Lower leg skin (tissue), 3 donors: Measurements from ENCODE around the gene FAM156B.
"Not testable (repeated sequence)": the region's sequence is repeated elsewhere in the genome, so short reads cannot be mapped to it uniquely, and the experiment has no call there.

Experiments
- CTCF ChIP-seq, 3 donors: fragments of 450-650 bp; IDR thresholded peaks; one replicate each; pipeline ENCODE4 v1.5.1; 2016; ENCODE audit warnings: antibody characterized with exemption in 3 of 3, mild to moderate bottlenecking in 3 of 3, moderate library complexity in 2 of 3
- POLR2A ChIP-seq, 2 donors: fragments of 450-650 bp; IDR thresholded peaks; one replicate each; pipeline ENCODE4 v1.6.1; 2016 to 2017; ENCODE audit warnings: antibody characterized with exemption in 2 of 2, mild to moderate bottlenecking in 1 of 2, moderate library complexity in 1 of 2

- not testable (repeated sequence) for TF ChIP-seq POLR2A, CTCF (IDR thresholded peaks at IDR 0.05)
Observed at GRCh38 chrX:52909313-52909969, 12.3 kb downstream of the FAM156B start.
